HCT116 (cell line): Measurements from ENCODE around the gene EFCAB8. TPM values are rescaled to one million over a fixed set of nuclear protein-coding genes. Genes with fewer than 3 reads are reported as not detected.

ENCODE experiments used
- ATAC-seq: fragments of 200-7000 bp; cut with Tn5 transposase; 2 replicates; pipeline ENCODE4 v1.9.1; 2020; ENCODE audit warnings: mild to moderate bottlenecking, moderate library complexity
- BruUV-seq: library from RNA; stranded (reverse); fragments of 400-500 nt; replicated peaks from 2 replicates; lab custom pipeline; 2021; lab: Mats Ljungman, UMichigan
- CTCF ChIA-PET: fragments of 300-600 bp; sonication (Branson Sonifier 250); formaldehyde crosslinking; loops from one replicate; lab custom pipeline; 2021; ENCODE audit warnings: antibody characterized with exemption; lab: Charles Lee
- POLR2A ChIA-PET: fragments of 300-600, 350-600 bp; sonication (Branson Sonifier 250); formaldehyde crosslinking; loops from one replicate; lab custom pipeline; 2021; ENCODE audit warnings: antibody characterized with exemption; lab: Charles Lee
- RAD21 ChIA-PET, 2 experiments: fragments of 300-600 bp; sonication (Branson Sonifier 250); formaldehyde crosslinking; loops; one replicate each; lab custom pipeline; 2023; ENCODE audit warnings: low total read pairs in 2 of 2; ENCODE audit not compliant: uncharacterized antibody in 2 of 2, unreplicated experiment in 2 of 2, low non-redundant PET in 1 of 2; lab: Charles Lee
- DNase-seq: peaks from one replicate; pipeline ENCODE4 v3.0.0-alpha.2; 2010; ENCODE audit warnings: low read depth, low spot score
- H2AFZ ChIP-seq: fragments of 200-600 bp; shearing (Covaris generic), sonication (generic); 2 replicates; pipeline ENCODE4 v1.6.1; 2017; ENCODE audit warnings: low read depth, mixed run types, mixed read lengths, antibody characterized with exemption, low read length; ENCODE audit not compliant: poor library complexity, severe bottlenecking
- H3K27ac ChIP-seq: 2 replicates; pipeline ENCODE4 v1.5.1; 2012; ENCODE audit warnings: low read depth, low read length
- H3K27me3 ChIP-seq: fragments of 200-600 bp; sonication (generic); 2 replicates; pipeline ENCODE4 v1.6.1; 2016; ENCODE audit warnings: mixed run types, low read length, mixed read lengths; ENCODE audit not compliant: insufficient read depth
- H3K36me3 ChIP-seq, 2 experiments: fragments of 200-500 bp in 1 of 2; fragments of 200-600 bp in 1 of 2; sonication (Bioruptor generic) in 1 of 2; sonication (generic) in 1 of 2; 2 replicates each; pipeline versions ENCODE4 v1.5.1 to v1.6.1; 2014 to 2016; ENCODE audit warnings: low read length in 2 of 2, inconsistent platforms in 1 of 2, mixed read lengths in 1 of 2, mixed run types in 1 of 2; ENCODE audit not compliant: insufficient read depth in 2 of 2, control insufficient read depth in 1 of 2
- H3K4me1 ChIP-seq, 2 experiments: fragments of 200-600 bp in 1 of 2; sonication (generic) in 1 of 2; 2 replicates each; pipeline versions ENCODE4 v1.5.1 to v1.6.1; 2012 to 2017; ENCODE audit warnings: low read length in 2 of 2, inconsistent platforms in 1 of 2, mild to moderate bottlenecking in 1 of 2, mixed read lengths in 1 of 2, mixed run types in 1 of 2, moderate library complexity in 1 of 2; ENCODE audit not compliant: insufficient read depth in 2 of 2, control insufficient read depth in 1 of 2
- H3K4me2 ChIP-seq: fragments of 200-600 bp; sonication (generic); 2 replicates; pipeline ENCODE4 v1.6.1; 2017; ENCODE audit warnings: mixed run types, low read length, mixed read lengths
- H3K4me3 ChIP-seq, 2 experiments: fragments of 200-600 bp in 1 of 2; sonication (generic) in 1 of 2; replicated peaks in 1 of 2; 2 replicates each; pipeline ENCODE4 v1.5.1; 2011 to 2016; ENCODE audit warnings: low read length in 2 of 2, control low read depth in 1 of 2, low read depth in 1 of 2, mild to moderate bottlenecking in 1 of 2, mixed read lengths in 1 of 2, mixed run types in 1 of 2
- H3K79me2 ChIP-seq: fragments of 200-600 bp; sonication (generic); 2 replicates; pipeline ENCODE4 v1.6.1; 2017; ENCODE audit warnings: mild to moderate bottlenecking, mixed run types, low read length, moderate library complexity, mixed read lengths; ENCODE audit not compliant: insufficient read depth
- H3K9ac ChIP-seq: fragments of 200-600 bp; sonication (generic); 2 replicates; pipeline ENCODE4 v1.6.1; 2016; ENCODE audit warnings: low read length, mixed read lengths
- H3K9me2 ChIP-seq: fragments of 200-600 bp; sonication (generic), shearing (Covaris generic); 2 replicates; pipeline ENCODE4 v1.6.1; 2017; ENCODE audit warnings: mixed run types, mild to moderate bottlenecking, moderate library complexity; ENCODE audit not compliant: insufficient read depth
- H3K9me3 ChIP-seq, 2 experiments: fragments of 200-500 bp in 1 of 2; fragments of 200-600 bp in 1 of 2; sonication (Bioruptor generic) in 1 of 2; sonication (generic) in 1 of 2; 2 replicates each; pipeline ENCODE4 v1.6.1; 2014 to 2017; ENCODE audit warnings: low read length in 2 of 2, mixed read lengths in 2 of 2, inconsistent platforms in 1 of 2, low read depth in 1 of 2, mild to moderate bottlenecking in 1 of 2, mixed run types in 1 of 2, moderate library complexity in 1 of 2; ENCODE audit not compliant: control insufficient read depth in 1 of 2, insufficient read depth in 1 of 2
- H4K20me1 ChIP-seq: fragments of 200-600 bp; sonication (generic), shearing (Covaris generic); 2 replicates; pipeline ENCODE4 v1.6.1; 2017; ENCODE audit warnings: mixed run types, mild to moderate bottlenecking, moderate library complexity; ENCODE audit not compliant: insufficient read depth
- CEBPB ChIP-seq: IDR thresholded peaks from 2 replicates; pipeline ENCODE4 v1.6.1; 2012; ENCODE audit warnings: low read depth
- CTCF ChIP-seq, 3 experiments: fragments of 200-600 bp in 1 of 3; sonication (generic) in 1 of 3; IDR thresholded peaks in 2 of 3; conservative IDR thresholded peaks in 1 of 3; 2 replicates each; pipeline ENCODE4 v1.5.1; 2012 to 2017; ENCODE audit warnings: low read depth in 2 of 3, low read length in 2 of 3, antibody characterized with exemption in 1 of 3, borderline replicate concordance in 1 of 3, control low read depth in 1 of 3, mild to moderate bottlenecking in 1 of 3, mixed read lengths in 1 of 3, mixed run types in 1 of 3, moderate library complexity in 1 of 3; ENCODE audit not compliant: insufficient read depth in 1 of 3
- EGR1 ChIP-seq: IDR thresholded peaks from 2 replicates; pipeline ENCODE4 v1.6.1; 2012; ENCODE audit warnings: low read depth
- ELF1 ChIP-seq: IDR thresholded peaks from 2 replicates; pipeline ENCODE4 v1.6.1; 2012; ENCODE audit warnings: low read depth, borderline replicate concordance
- REST ChIP-seq: IDR thresholded peaks from 2 replicates; pipeline ENCODE4 v1.6.1; 2012; ENCODE audit warnings: low read depth
- SP1 ChIP-seq: IDR thresholded peaks from 2 replicates; pipeline ENCODE4 v1.6.1; 2012; ENCODE audit warnings: low read depth
- ZFX ChIP-seq: fragments of 450-650 bp; IDR thresholded peaks from 2 replicates; pipeline ENCODE4 v1.6.1; 2017
- intact Hi-C: fragments of 100-400 bp; cut with micrococcal nuclease; formaldehyde crosslinking; loops from 2 replicates; pipeline ENCODE4 v1.10.0; 2022
- total RNA-seq: library from RNA; stranded (reverse); gene quantifications from one replicate; pipeline ENCODE4 v1.2.1, GENCODE V29; 2021; ENCODE audit not compliant: unreplicated experiment

The EFCAB8 gene
- total RNA-seq, 1 experiment from 2014 or later: 0.42 TPM

- no peaks in the 10 kb centered on the region for H3K79me2 ChIP-seq
- intact Hi-C loops: no loop called here
- no peaks in the 10 kb centered on the region for H3K36me3 ChIP-seq
- no peaks in the 10 kb centered on the region for H3K4me1 ChIP-seq
- no peak for DNase-seq
- ChIA-PET POLR2A (no interaction called here), RAD21 (no interaction called here), CTCF (no interaction called here)
- H3K4me3 ChIP-seq: no peak overlapping the region
- ATAC-seq: no peak
- TF ChIP-seq CTCF (IDR thresholded peaks at IDR 0.05 in 2 of 3, conservative IDR thresholded peaks at IDR 0.05 in 1 of 3; ENCODE audit: borderline replicate concordance in 1 of 3, insufficient read depth in 1 of 3, low read depth in 2 of 3, low read length in 2 of 3) (no peak), SP1 (no peak), CEBPB (no peak)
- no peak overlapping the region for H3K9ac ChIP-seq
- H3K9me3 ChIP-seq: peaks cover 8 to 13% of the 10 kb centered on the region in 2 experiments; a peak in 3 of 4 replicates
- no peaks in the 10 kb centered on the region for H3K9me2 ChIP-seq
- H3K27ac ChIP-seq: no peak overlapping the region
- no peaks in the 10 kb centered on the region for H3K27me3 ChIP-seq
- no peak overlapping the region for H2AFZ ChIP-seq
- no TSS peak for BruUV-seq
- H3K4me2 ChIP-seq: no peak overlapping the region
- H4K20me1 ChIP-seq: no peaks in the 10 kb centered on the region
Measured at GRCh38 chr20:32914031-32914430, 55.3 kb downstream of the EFCAB8 start.

- POLR2A ChIA-PET: no interaction called here
- H2AFZ ChIP-seq: no peak overlapping the region
- RAD21 ChIA-PET: no interaction called here
- no peak overlapping the region for H3K4me2 ChIP-seq
- DNase-seq (no peak), ATAC-seq (no peak)
- intact Hi-C loops: no loop called here
- H3K4me3 ChIP-seq: no peak overlapping the region
- H3K36me3 ChIP-seq: no peaks in the 10 kb centered on the region
- H3K27me3 ChIP-seq: no peaks in the 10 kb centered on the region
- H3K79me2 ChIP-seq: no peaks in the 10 kb centered on the region
- no peak overlapping the region for H3K9ac ChIP-seq
- H3K9me2 ChIP-seq: no peaks in the 10 kb centered on the region
- no peak overlapping the region for H3K27ac ChIP-seq
- H3K9me3 ChIP-seq: peaks cover 8 to 13% of the 10 kb centered on the region in 2 experiments; a peak in 3 of 4 replicates
- TF ChIP-seq ELF1 (no peak), ZFX (no peak), REST (no peak), EGR1 (no peak), CEBPB (no peak)
- H4K20me1 ChIP-seq: no peaks in the 10 kb centered on the region
- CTCF ChIA-PET: no interaction called here
- H3K4me1 ChIP-seq: no peaks in the 10 kb centered on the region
- no TSS peak for BruUV-seq
Measured at GRCh38 chr20:32917191-32917950, 58.6 kb downstream of the EFCAB8 start.
